DND-41 (cell line): ENCODE measurements around the gene UBE3B.

Experiments
- CTCF ChIP-seq: IDR thresholded peaks from 2 replicates; pipeline ENCODE4 v1.5.1; 2012; ENCODE audit warnings: borderline replicate concordance, low read length, moderate library complexity, mild to moderate bottlenecking; ENCODE audit not compliant: poor library complexity, severe bottlenecking; ENCODE audit errors: extremely low read depth
- EZH2 ChIP-seq: IDR thresholded peaks from 3 replicates; pipeline ENCODE4 v1.6.1; 2012; ENCODE audit warnings: borderline replicate concordance, low read depth, mild to moderate bottlenecking, moderate library complexity, low read length, inconsistent platforms; ENCODE audit not compliant: severe bottlenecking

GRCh38 chr12:109488051-109488665 lies 10.7 kb downstream of the UBE3B start:
- no peak for TF ChIP-seq CTCF
- TF ChIP-seq EZH2: no peak
